Smooth muscle cell (in vitro differentiated cells): Measurements from ENCODE around the gene NOD1. TPM values are rescaled to one million over a fixed set of nuclear protein-coding genes. Genes with fewer than 3 reads are reported as not detected.

Experiments
- DNase-seq: peaks from one replicate; lab custom pipeline; 2025; ENCODE audit not compliant: unreplicated experiment; lab: John Stamatoyannopoulos, UW
- H2AFZ ChIP-seq: fragments of 200-600 bp; sonication (generic); 2 replicates; pipeline ENCODE4 v1.6.0; 2016; ENCODE audit warnings: antibody characterized with exemption, low read depth, mild to moderate bottlenecking
- H3F3A ChIP-seq: fragments of 200-600 bp; sonication (generic); 2 replicates; pipeline ENCODE4 v1.6.0; 2017; ENCODE audit warnings: antibody characterized with exemption, low read depth
- H3K27ac ChIP-seq: fragments of 200-600 bp; sonication (generic); 2 replicates; pipeline ENCODE4 v1.5.1; 2016; ENCODE audit warnings: low read depth, mild to moderate bottlenecking
- H3K27me3 ChIP-seq: fragments of 200-600 bp; sonication (generic); 2 replicates; pipeline ENCODE4 v1.6.1; 2016; ENCODE audit warnings: low read depth, mild to moderate bottlenecking
- H3K36me3 ChIP-seq: fragments of 200-600 bp; sonication (generic); 2 replicates; pipeline ENCODE4 v1.5.1; 2016; ENCODE audit warnings: low read depth
- H3K4me1 ChIP-seq: fragments of 200-600 bp; sonication (generic); 2 replicates; pipeline ENCODE4 v1.5.1; 2016; ENCODE audit warnings: low read depth
- H3K4me2 ChIP-seq: fragments of 200-600 bp; sonication (generic); 2 replicates; pipeline ENCODE4 v1.6.0; 2016; ENCODE audit warnings: mild to moderate bottlenecking
- H3K4me3 ChIP-seq: fragments of 200-600 bp; sonication (generic); 2 replicates; pipeline ENCODE4 v1.5.1; 2016; ENCODE audit warnings: mild to moderate bottlenecking
- H3K79me2 ChIP-seq: fragments of 200-600 bp; sonication (generic); 2 replicates; pipeline ENCODE4 v1.6.0; 2016; ENCODE audit warnings: low read depth, mild to moderate bottlenecking
- H3K9ac ChIP-seq: fragments of 200-600 bp; sonication (generic); 2 replicates; pipeline ENCODE4 v1.6.0; 2016; ENCODE audit warnings: low read depth
- H3K9me3 ChIP-seq: fragments of 200-600 bp; sonication (generic); replicated peaks from 2 replicates; pipeline ENCODE4 v1.5.1; 2016; ENCODE audit warnings: low read depth
- H4K20me1 ChIP-seq: fragments of 200-600 bp; sonication (generic); 2 replicates; pipeline ENCODE4 v1.6.0; 2016; ENCODE audit warnings: low read depth
- CTCF ChIP-seq: fragments of 200-600 bp; sonication (generic); IDR thresholded peaks from 2 replicates; pipeline ENCODE4 v1.5.1; 2017; ENCODE audit warnings: borderline replicate concordance, mild to moderate bottlenecking, antibody characterized with exemption; ENCODE audit not compliant: insufficient read depth, poor library complexity, severe bottlenecking
- WGBS: methylation state at CpG from one replicate; pipeline ENCODE4 v1.1.7; 2016; ENCODE audit warnings: low lambda C conversion rate; 5-methylcytosine and 5-hydroxymethylcytosine counted together
- polyA plus RNA-seq: library from polyadenylated mRNA; unstranded; fragments of >200 nt; fragmentation: Nextera tagmentation; extraction: Ambion mirVana; gene quantifications from 2 replicates; pipeline ENCODE4 v1.2.1, GENCODE V29; 2016
- total RNA-seq: library from RNA; depleted of rRNA; stranded (reverse); fragments of >200 nt; gene quantifications from 2 replicates; pipeline ENCODE4 v1.2.3, GENCODE V29; 2014

The NOD1 gene
- total and polyA plus RNA-seq, 2 experiments from 2014 or later = 8.6 to 10.5 TPM

- no peak for TF ChIP-seq CTCF
- no peak for DNase-seq
- H3K79me2 ChIP-seq = no peaks in the 10 kb centered on the region
- H2AFZ ChIP-seq = no peak overlapping the region
- peaks cover 5% of the 10 kb centered on the region for H3K36me3 ChIP-seq
- no peak overlapping the region for H3K27ac ChIP-seq
- no peaks in the 10 kb centered on the region for H3K9me3 ChIP-seq
- no peaks in the 10 kb centered on the region for H3K27me3 ChIP-seq
- no peak overlapping the region for H3K4me2 ChIP-seq
- H3F3A ChIP-seq = no peaks in the 10 kb centered on the region
- no peaks in the 10 kb centered on the region for H4K20me1 ChIP-seq
- WGBS = 98% methylated on average over 4 of the region's 4 CpGs
- no peak overlapping the region for H3K4me3 ChIP-seq
- no peak overlapping the region for H3K9ac ChIP-seq
- no peaks in the 10 kb centered on the region for H3K4me1 ChIP-seq
Measured at GRCh38 chr7:30446266-30446665, 32.3 kb downstream of the NOD1 start.

- TF ChIP-seq CTCF = no peak
- H3F3A ChIP-seq = no peaks in the 10 kb centered on the region
- no peaks in the 10 kb centered on the region for H4K20me1 ChIP-seq
- no peaks in the 10 kb centered on the region for H3K27me3 ChIP-seq
- H3K9ac ChIP-seq = no peak overlapping the region
- H3K9me3 ChIP-seq = no peaks in the 10 kb centered on the region
- 100% methylated on average over 7 of the region's 7 CpGs for WGBS
- DNase-seq = no peak
- H3K4me1 ChIP-seq = no peaks in the 10 kb centered on the region
- H3K4me2 ChIP-seq = no peak overlapping the region
- H3K79me2 ChIP-seq = no peaks in the 10 kb centered on the region
- peaks cover 5% of the 10 kb centered on the region for H3K36me3 ChIP-seq
- no peak overlapping the region for H2AFZ ChIP-seq
- H3K27ac ChIP-seq = no peak overlapping the region
- no peak overlapping the region for H3K4me3 ChIP-seq
Measured at GRCh38 chr7:30445770-30446169, 32.8 kb downstream of the NOD1 start.

- WGBS = 96% methylated on average over 21 of the region's 21 CpGs
- TF ChIP-seq CTCF = no peak
- Histone ChIP-seq H3K4me3 (no peak overlapping the region), H3K27me3 (no peaks in the 10 kb centered on the region), H3K4me1 (no peaks in the 10 kb centered on the region), H3K9ac (no peak overlapping the region), H3K27ac (no peak overlapping the region), H3K79me2 (no peaks in the 10 kb centered on the region), H3K4me2 (no peak overlapping the region), H2AFZ (no peak overlapping the region), H3K36me3 (peaks cover 4% of the 10 kb centered on the region), H4K20me1 (no peaks in the 10 kb centered on the region), H3K9me3 (no peaks in the 10 kb centered on the region), H3F3A (no peaks in the 10 kb centered on the region)
- DNase-seq = no peak
Measured at GRCh38 chr7:30437823-30438574, 40.6 kb downstream of the NOD1 start.

GRCh38 chr7:30436518-30436917 is 42.1 kb downstream of the NOD1 start:
- Histone ChIP-seq H3K9me3 (no peaks in the 10 kb centered on the region), H2AFZ (no peak overlapping the region), H3K4me3 (no peak overlapping the region), H3K4me2 (no peak overlapping the region), H3K79me2 (no peaks in the 10 kb centered on the region), H3F3A (no peaks in the 10 kb centered on the region), H3K4me1 (no peaks in the 10 kb centered on the region), H3K27me3 (no peaks in the 10 kb centered on the region), H3K36me3 (peaks cover 4% of the 10 kb centered on the region), H3K27ac (no peak overlapping the region), H3K9ac (no peak overlapping the region), H4K20me1 (no peaks in the 10 kb centered on the region)
- 100% methylated on average over 1 of the region's 1 CpG for WGBS
- no peak for DNase-seq
- no peak for TF ChIP-seq CTCF
